OCI-LY3 (cell line): Measurements from ENCODE around the gene IL17RA.

Source experiments
- CTCF ChIP-seq: fragments of 200-600, 300-600 bp; sonication (generic); IDR thresholded peaks from 2 replicates; pipeline ENCODE4 v1.5.1; 2014; ENCODE audit warnings: antibody characterized with exemption, low read length, low read depth
- EZH2phosphoT487 ChIP-seq: fragments of 200-600 bp; shearing (Covaris generic); IDR thresholded peaks from 2 replicates; pipeline ENCODE4 v1.6.1; 2018; ENCODE audit warnings: antibody characterized with exemption, mixed run types, low read depth

- no peak for TF ChIP-seq CTCF
- no peak for TF ChIP-seq EZH2phosphoT487
These were observed 36.0 kb downstream of the IL17RA start for GRCh38 chr22:17120711-17121232.
